Measurements from ENCODE around the gene SLC49A4. TPM values are rescaled to one million over a fixed set of nuclear protein-coding genes. Genes with fewer than 3 reads are reported as not detected.

SLC49A4 gene
- total RNA-seq, 1 experiment from 2014 or later, result 29.6 TPM

- H3K4me2 ChIP-seq (ENCODE audit: low read length), result no peak overlapping the region
- no peak overlapping the region for H3K27ac ChIP-seq (ENCODE audit: low read length)
- ATAC-seq (no peak), DNase-seq (no peak)
- H3K36me3 ChIP-seq (ENCODE audit: low read depth, low read length), result no peaks in the 10 kb centered on the region
- no peak overlapping the region for H2AFZ ChIP-seq (ENCODE audit: low read length)
- H3F3A ChIP-seq (ENCODE audit: low read length, unreplicated experiment), result no peaks in the 10 kb centered on the region
- H3K79me2 ChIP-seq (ENCODE audit: low read length), result no peaks in the 10 kb centered on the region
- no peaks in the 10 kb centered on the region for H3K4me1 ChIP-seq (ENCODE audit: insufficient read depth, low read length)
- BruUV-seq (replicated peaks), result no TSS peak
- intact Hi-C loops (cut with micrococcal nuclease), result no loop called here
- no peaks in the 10 kb centered on the region for H4K20me1 ChIP-seq (ENCODE audit: low read length)
- POLR2A ChIA-PET (ENCODE audit: unreplicated experiment), result no interaction called here
- no peaks in the 10 kb centered on the region for H3K9me3 ChIP-seq (ENCODE audit: low read length)
- H3K9ac ChIP-seq (ENCODE audit: low read length), result no peak overlapping the region
- CTCF ChIA-PET, result no interaction called here
- H3K27me3 ChIP-seq (ENCODE audit: low read length), result peaks cover 10% of the 10 kb centered on the region; the same call in 1 of the 2 replicates
- TF ChIP-seq CTCF (conservative IDR thresholded peaks at IDR 0.05; ENCODE audit: low read depth, low read length) (no peak), EZH2 (IDR thresholded peaks at IDR 0.05; ENCODE audit: low read length, unreplicated experiment) (no peak), EZH2phosphoT487 (IDR thresholded peaks at IDR 0.05; ENCODE audit: borderline replicate concordance, low read length) (no peak)
- H3K4me3 ChIP-seq (ENCODE audit: low read length), result no peak overlapping the region
- no peaks in the 10 kb centered on the region for H3K9me2 ChIP-seq (replicated peaks; ENCODE audit: low read length)
Measured at GRCh38 chr3:122912772-122913538, 118.1 kb downstream of the SLC49A4 start.

- no peak overlapping the region for H3K27ac ChIP-seq (ENCODE audit: low read length)
- no peaks in the 10 kb centered on the region for H3K36me3 ChIP-seq (ENCODE audit: low read depth, low read length)
- intact Hi-C loops (cut with micrococcal nuclease), result no loop called here
- no peak overlapping the region for H3K9ac ChIP-seq (ENCODE audit: low read length)
- ChIA-PET POLR2A (ENCODE audit: unreplicated experiment) (no interaction called here), CTCF (no interaction called here)
- no peaks in the 10 kb centered on the region for H4K20me1 ChIP-seq (ENCODE audit: low read length)
- no peaks in the 10 kb centered on the region for H3F3A ChIP-seq (ENCODE audit: low read length, unreplicated experiment)
- no peak for ATAC-seq
- H3K79me2 ChIP-seq (ENCODE audit: low read length), result no peaks in the 10 kb centered on the region
- H2AFZ ChIP-seq (ENCODE audit: low read length), result no peak overlapping the region
- no peak for DNase-seq
- H3K4me2 ChIP-seq (ENCODE audit: low read length), result no peak overlapping the region
- no TSS peak for BruUV-seq (replicated peaks)
- no peaks in the 10 kb centered on the region for H3K9me2 ChIP-seq (replicated peaks; ENCODE audit: low read length)
- TF ChIP-seq EZH2phosphoT487 (IDR thresholded peaks at IDR 0.05; ENCODE audit: borderline replicate concordance, low read length) (no peak), CTCF (conservative IDR thresholded peaks at IDR 0.05; ENCODE audit: low read depth, low read length) (no peak), EZH2 (IDR thresholded peaks at IDR 0.05; ENCODE audit: low read length, unreplicated experiment) (no peak)
- no peaks in the 10 kb centered on the region for H3K9me3 ChIP-seq (ENCODE audit: low read length)
- H3K4me1 ChIP-seq (ENCODE audit: insufficient read depth, low read length), result no peaks in the 10 kb centered on the region
- H3K4me3 ChIP-seq (ENCODE audit: low read length), result no peak overlapping the region
- peaks cover 15% of the 10 kb centered on the region; the same call in 1 of the 2 replicates for H3K27me3 ChIP-seq (ENCODE audit: low read length)
Measured at GRCh38 chr3:122913539-122914100, 118.8 kb downstream of the SLC49A4 start.
